B cell (primary cell): ENCODE data around the gene SPATA3. TPM values are rescaled to one million over a fixed set of nuclear protein-coding genes. Genes with fewer than 3 reads are reported as not detected.

ENCODE experiments used
- ATAC-seq: fragments of 200-7000 bp; cut with Tn5 transposase; one replicate; pipeline ENCODE4 v1.10.0; 2021; ENCODE audit warnings: low read depth, mild to moderate bottlenecking, moderate number of reproducible peaks, moderate library complexity
- CTCF ChIA-PET: fragments of 350-600 bp; sonication (Branson Sonifier 250); formaldehyde crosslinking; loops from one replicate; lab custom pipeline; 2021; ENCODE audit warnings: antibody characterized with exemption, inconsistent platforms; lab: Charles Lee
- POLR2A ChIA-PET: fragments of 350-600 bp; sonication (Branson Sonifier 250); formaldehyde crosslinking; loops from one replicate; lab custom pipeline; 2021; ENCODE audit warnings: antibody characterized with exemption; lab: Charles Lee
- DNase-seq: peaks from one replicate; pipeline ENCODE4 v3.0.0; 2013
- H2AFZ ChIP-seq: 2 replicates; pipeline ENCODE4 v1.6.1; 2012; ENCODE audit warnings: mild to moderate bottlenecking, low read depth, low read length; ENCODE audit not compliant: insufficient read depth, poor library complexity, severe bottlenecking
- H3K27ac ChIP-seq, 2 donors: 1 replicate in 1 of 2; 2 replicates in 1 of 2; pipeline ENCODE4 v1.5.1; 2012 to 2013; ENCODE audit warnings: low read length in 2 of 2, mild to moderate bottlenecking in 2 of 2, moderate library complexity in 1 of 2
- H3K27me3 ChIP-seq, 4 experiments: fragments of 200-600 bp in 1 of 4; sonication (generic) in 1 of 4; replicated peaks in 1 of 4; 1 replicate in 2 of 4; 2 replicates in 2 of 4; pipeline versions ENCODE4 v1.6.1 to v1.7.0; 2013 to 2016; ENCODE audit warnings: low read length in 3 of 4, mild to moderate bottlenecking in 2 of 4, mixed read lengths in 1 of 4, moderate library complexity in 1 of 4; ENCODE audit not compliant: insufficient read depth in 4 of 4, control insufficient read depth in 3 of 4; ENCODE audit errors: control extremely low read depth in 1 of 4
- H3K36me3 ChIP-seq, 2 experiments: replicated peaks in 1 of 2; 1 replicate in 1 of 2; 2 replicates in 1 of 2; pipeline versions ENCODE4 v1.6.1 to v1.7.1; 2013; ENCODE audit warnings: low read length in 1 of 2; ENCODE audit not compliant: insufficient read depth in 2 of 2, control insufficient read depth in 1 of 2; ENCODE audit errors: control extremely low read depth in 1 of 2, extremely low read depth in 1 of 2
- H3K4me1 ChIP-seq, 2 donors: fragments of 200-600 bp in 1 of 2; sonication (generic) in 1 of 2; 1 replicate in 1 of 2; 2 replicates in 1 of 2; pipeline versions ENCODE4 v1.5.1 to v1.6.1; 2013 to 2017; ENCODE audit warnings: low read length in 2 of 2; ENCODE audit not compliant: control insufficient read depth in 2 of 2, insufficient read depth in 2 of 2
- H3K4me2 ChIP-seq: replicated peaks from 2 replicates; pipeline ENCODE3; 2012; ENCODE audit warnings: mild to moderate bottlenecking, low read depth, low read length; ENCODE audit not compliant: poor library complexity, severe bottlenecking
- H3K4me3 ChIP-seq, 5 experiments: fragments of 200-600 bp in 1 of 5; sonication (generic) in 1 of 5; 1 replicate in 3 of 5; 2 replicates in 2 of 5; pipeline versions ENCODE4 v1.5.1 to v1.7.0; 2011 to 2016; ENCODE audit warnings: low read length in 4 of 5, mild to moderate bottlenecking in 4 of 5, low read depth in 2 of 5, control low read depth in 1 of 5, moderate library complexity in 1 of 5; ENCODE audit not compliant: insufficient read depth in 1 of 5; ENCODE audit errors: control extremely low read depth in 1 of 5, extremely low read depth in 1 of 5
- H3K79me2 ChIP-seq: fragments of 200-600 bp; sonication (generic); one replicate; pipeline ENCODE4 v1.6.0; 2016; ENCODE audit warnings: low read length; ENCODE audit not compliant: control insufficient read depth, insufficient read depth
- H3K9ac ChIP-seq: fragments of 200-600 bp; sonication (generic); 2 replicates; pipeline ENCODE4 v1.6.1; 2017; ENCODE audit warnings: mild to moderate bottlenecking, low read length, moderate library complexity
- H3K9me3 ChIP-seq, 3 donors: one replicate each; pipeline versions ENCODE4 v1.6.1 to v1.7.1; 2013; ENCODE audit warnings: low read length in 2 of 3; ENCODE audit not compliant: control insufficient read depth in 2 of 3, insufficient read depth in 1 of 3; ENCODE audit errors: control extremely low read depth in 1 of 3
- H4K20me1 ChIP-seq: 2 replicates; pipeline ENCODE4 v1.6.0; 2012; ENCODE audit warnings: mild to moderate bottlenecking, low read length; ENCODE audit not compliant: insufficient read depth, control insufficient read depth, poor library complexity, severe bottlenecking
- H3K27ac Mint-ChIP-seq: one replicate; pipeline ENCODE4 v1.8.0; 2021; ENCODE audit warnings: mixed read lengths
- H3K27me3 Mint-ChIP-seq: one replicate; pipeline ENCODE4 v1.8.0; 2021; ENCODE audit warnings: mixed read lengths
- H3K4me1 Mint-ChIP-seq: one replicate; pipeline ENCODE4 v1.8.0; 2021; ENCODE audit warnings: mixed read lengths
- H3K4me3 Mint-ChIP-seq: one replicate; pipeline ENCODE4 v1.8.0; 2021; ENCODE audit warnings: mixed read lengths
- H3K9me3 Mint-ChIP-seq: one replicate; pipeline ENCODE4 v1.8.0; 2022; ENCODE audit warnings: mixed read lengths; ENCODE audit not compliant: insufficient read depth
- EZH2 ChIP-seq: IDR thresholded peaks from 2 replicates; pipeline ENCODE4 v1.6.1; 2012; ENCODE audit warnings: borderline replicate concordance, low read depth, mild to moderate bottlenecking, moderate library complexity, low read length; ENCODE audit not compliant: insufficient read depth, poor library complexity, severe bottlenecking
- WGBS: methylation state at CpG from one replicate; pipeline ENCODE4 v1.1.5; 2013; ENCODE audit warnings: missing lambda C conversion rate; ENCODE audit not compliant: insufficient coverage; 5-methylcytosine and 5-hydroxymethylcytosine counted together
- intact Hi-C: fragments of 100-400 bp; cut with micrococcal nuclease; formaldehyde crosslinking; loops from one replicate; pipeline ENCODE4 v1.10.0; 2022
- polyA plus RNA-seq: library from polyadenylated mRNA; depleted of rRNA; stranded (reverse); fragments of >200 nt; gene quantifications from 2 replicates; pipeline ENCODE4 v1.2.3, GENCODE V29; 2012
- total RNA-seq, 2 donors: library from RNA; stranded (reverse); fragments of 120-200 nt in 1 of 2; gene quantifications; 1 replicate in 1 of 2; 2 replicates in 1 of 2; pipeline versions ENCODE4 v1.2.3 to v1.2.4, GENCODE V29; 2013 to 2022
- TF ChIP-seq, protein P1 (sequence below): fragments of 200-600 bp; IDR thresholded peaks from one replicate; pipeline ENCODE4 v1.8.0; 2022; ENCODE audit warnings: antibody characterized with exemption, mild to moderate bottlenecking

SPATA3 gene
- total and polyA plus RNA-seq, 2 donors (not counting 1 experiment from before 2014, with no cell fraction given): not detected

- no peak for ATAC-seq
- H3K79me2 ChIP-seq: no peaks in the 10 kb centered on the region
- TF ChIP-seq, protein P1, sequence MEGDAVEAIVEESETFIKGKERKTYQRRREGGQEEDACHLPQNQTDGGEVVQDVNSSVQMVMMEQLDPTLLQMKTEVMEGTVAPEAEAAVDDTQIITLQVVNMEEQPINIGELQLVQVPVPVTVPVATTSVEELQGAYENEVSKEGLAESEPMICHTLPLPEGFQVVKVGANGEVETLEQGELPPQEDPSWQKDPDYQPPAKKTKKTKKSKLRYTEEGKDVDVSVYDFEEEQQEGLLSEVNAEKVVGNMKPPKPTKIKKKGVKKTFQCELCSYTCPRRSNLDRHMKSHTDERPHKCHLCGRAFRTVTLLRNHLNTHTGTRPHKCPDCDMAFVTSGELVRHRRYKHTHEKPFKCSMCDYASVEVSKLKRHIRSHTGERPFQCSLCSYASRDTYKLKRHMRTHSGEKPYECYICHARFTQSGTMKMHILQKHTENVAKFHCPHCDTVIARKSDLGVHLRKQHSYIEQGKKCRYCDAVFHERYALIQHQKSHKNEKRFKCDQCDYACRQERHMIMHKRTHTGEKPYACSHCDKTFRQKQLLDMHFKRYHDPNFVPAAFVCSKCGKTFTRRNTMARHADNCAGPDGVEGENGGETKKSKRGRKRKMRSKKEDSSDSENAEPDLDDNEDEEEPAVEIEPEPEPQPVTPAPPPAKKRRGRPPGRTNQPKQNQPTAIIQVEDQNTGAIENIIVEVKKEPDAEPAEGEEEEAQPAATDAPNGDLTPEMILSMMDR: no peak
- no peak for TF ChIP-seq EZH2
- H3K4me1 Mint-ChIP-seq: peaks cover 10% of the 10 kb centered on the region
- no peak overlapping the region for H3K9ac ChIP-seq
- intact Hi-C loops: no loop called here
- peaks cover 12 to 16% of the 10 kb centered on the region in 2 donors for H3K4me1 ChIP-seq
- no peak overlapping the region for H3K4me3 ChIP-seq
- H3K4me2 ChIP-seq: no peak overlapping the region
- H3K27ac ChIP-seq: no peak overlapping the region
- H3K9me3 Mint-ChIP-seq: no peaks in the 10 kb centered on the region
- peaks cover 2 to 31% (median 26%) of the 10 kb centered on the region in 4 experiments for H3K27me3 ChIP-seq
- DNase-seq: no peak
- H3K27me3 Mint-ChIP-seq: peaks cover 45% of the 10 kb centered on the region
- H3K36me3 ChIP-seq: no peaks in the 10 kb centered on the region
- no peak overlapping the region for H2AFZ ChIP-seq
- WGBS: 0% methylated on average over 1 of the region's 3 CpGs
- ChIA-PET POLR2A (no interaction called here), CTCF (no interaction called here)
- peaks cover 0 to 7% (median 1%) of the 10 kb centered on the region in 3 donors for H3K9me3 ChIP-seq
- H3K4me3 Mint-ChIP-seq: no peak overlapping the region
- no peak overlapping the region for H3K27ac Mint-ChIP-seq
- no peaks in the 10 kb centered on the region for H4K20me1 ChIP-seq
These were observed 34.8 kb upstream of the SPATA3 start for GRCh38 chr2:230961091-230961491.

- Histone ChIP-seq H3K79me2 (no peaks in the 10 kb centered on the region), H4K20me1 (no peaks in the 10 kb centered on the region), H3K9ac (no peak overlapping the region), H3K4me1 (no peaks in the 10 kb centered on the region), H3K36me3 (no peaks in the 10 kb centered on the region), H3K4me2 (no peak overlapping the region), H3K9me3 (peaks cover 0 to 7% (median 1%) of the 10 kb centered on the region in 3 donors), H3K27ac (no peak overlapping the region), H2AFZ (no peak overlapping the region), H3K4me3 (no peak overlapping the region), H3K27me3 (peaks cover 0 to 6% (median 3%) of the 10 kb centered on the region in 4 experiments)
- DNase-seq (no peak), ATAC-seq (no peak)
- Mint-ChIP-seq H3K9me3 (no peaks in the 10 kb centered on the region), H3K4me3 (no peak overlapping the region), H3K27me3 (peaks cover 23% of the 10 kb centered on the region), H3K27ac (no peak overlapping the region), H3K4me1 (peaks cover 2% of the 10 kb centered on the region)
- 94% methylated on average over 35 of the region's 36 CpGs for WGBS
- TF ChIP-seq, protein P1: no peak
- no peak for TF ChIP-seq EZH2
- intact Hi-C loops: no loop called here
- CTCF ChIA-PET: interaction anchor here (1.2 kb wide), 1 partner anchor 23 kb away, joined by 3 read pairs; no protein-coding TSS in a partner anchor
- POLR2A ChIA-PET: no interaction called here
These were observed 31.7 kb upstream of the SPATA3 start for GRCh38 chr2:230964136-230964730.
